HepG2 (cell line): ENCODE results near the gene EXOSC6. TPM values are rescaled to one million over a fixed set of nuclear protein-coding genes. Genes with fewer than 3 reads are reported as not detected.
A peak's percentile ranks its signal among the peaks of the same experiment; 100 is the strongest.

ENCODE experiments used
- CCDC6 ChIP-seq: sonication (generic); formaldehyde crosslinking; IDR thresholded peaks from 2 replicates; pipeline ENCODE4 v1.8.1; 2022; ENCODE audit warnings: mild to moderate bottlenecking, missing genetic modification reagents, moderate library complexity
- CREB3 ChIP-seq: sonication (generic); formaldehyde crosslinking; IDR thresholded peaks from 2 replicates; pipeline ENCODE4 v1.5.0; 2020; ENCODE audit warnings: missing genetic modification reagents
- ELF1 ChIP-seq: sonication (generic); formaldehyde crosslinking; IDR thresholded peaks from 2 replicates; pipeline ENCODE4 v1.4.0; 2020; ENCODE audit warnings: missing genetic modification reagents
- ELK4 ChIP-seq: sonication (generic); formaldehyde crosslinking; IDR thresholded peaks from 2 replicates; pipeline ENCODE4 v1.9.0; 2021; ENCODE audit warnings: missing genetic modification reagents, borderline replicate concordance
- ESRRA ChIP-seq: sonication (generic); formaldehyde crosslinking; IDR thresholded peaks from 2 replicates; pipeline ENCODE4 v1.5.1; 2020; ENCODE audit warnings: mild to moderate bottlenecking, low read depth, missing genetic modification reagents
- FOXO1 ChIP-seq: sonication (generic); formaldehyde crosslinking; IDR thresholded peaks from 2 replicates; pipeline ENCODE4 v1.4.0; 2020; ENCODE audit warnings: missing genetic modification reagents
- HOXA3 ChIP-seq: sonication (generic); formaldehyde crosslinking; IDR thresholded peaks from 2 replicates; pipeline ENCODE4 v1.5.0; 2020; ENCODE audit warnings: missing genetic modification reagents
- KLF16 ChIP-seq, 2 experiments: sonication (generic) in 1 of 2; formaldehyde crosslinking in 1 of 2; IDR thresholded peaks; 2 replicates each; pipeline versions ENCODE4 v1.6.1 to v1.8.0; 2016 to 2023; ENCODE audit warnings: missing genetic modification reagents in 2 of 2, missing compliant biosample characterization in 1 of 2
- NONO ChIP-seq, 2 experiments: fragments of 450-650 bp in 1 of 2; sonication (generic) in 1 of 2; formaldehyde crosslinking in 1 of 2; IDR thresholded peaks in 1 of 2; conservative IDR thresholded peaks in 1 of 2; 2 replicates each; pipeline versions ENCODE4 v1.6.1 to v1.8.0; 2017 to 2022; ENCODE audit warnings: mild to moderate bottlenecking in 1 of 2, missing genetic modification reagents in 1 of 2, moderate library complexity in 1 of 2
- PHF5A ChIP-seq: IDR thresholded peaks from one replicate; pipeline ENCODE4 v1.6.1; 2018; ENCODE audit warnings: low read depth, missing genetic modification reagents; ENCODE audit not compliant: unreplicated experiment
- PHF8 ChIP-seq: sonication (generic); formaldehyde crosslinking; IDR thresholded peaks from 2 replicates; pipeline ENCODE4 v1.5.0; 2020; ENCODE audit warnings: missing genetic modification reagents
- SATB2 ChIP-seq: sonication (generic); formaldehyde crosslinking; IDR thresholded peaks from 2 replicates; pipeline ENCODE4 v1.5.0; 2020; ENCODE audit warnings: missing genetic modification reagents
- TAF1 ChIP-seq: sonication (generic); formaldehyde crosslinking; IDR thresholded peaks from 2 replicates; pipeline ENCODE4 v1.4.0; 2020; ENCODE audit warnings: missing genetic modification reagents
- TP53 ChIP-seq: sonication (generic); formaldehyde crosslinking; conservative IDR thresholded peaks from 2 replicates; pipeline ENCODE4 v1.4.0; 2020; ENCODE audit warnings: missing genetic modification reagents
- ZBTB7A ChIP-seq: sonication (generic); formaldehyde crosslinking; IDR thresholded peaks from 2 replicates; pipeline ENCODE4 v1.8.0; 2022; ENCODE audit warnings: mild to moderate bottlenecking, missing genetic modification reagents
- ZNF564 ChIP-seq: sonication (generic); formaldehyde crosslinking; IDR thresholded peaks from 2 replicates; pipeline ENCODE4 v1.8.1; 2023; ENCODE audit warnings: mild to moderate bottlenecking, missing genetic modification reagents
- ZNF746 ChIP-seq: sonication (generic); formaldehyde crosslinking; IDR thresholded peaks from 2 replicates; pipeline ENCODE4 v1.8.0; 2022; ENCODE audit warnings: mild to moderate bottlenecking, missing genetic modification reagents
- ZNF781 ChIP-seq: sonication (generic); formaldehyde crosslinking; IDR thresholded peaks from 2 replicates; pipeline ENCODE4 v1.5.1; 2020; ENCODE audit warnings: borderline replicate concordance, mild to moderate bottlenecking, missing genetic modification reagents; ENCODE audit errors: not compliant biosample characterization
- polyA plus RNA-seq, 8 experiments: library from polyadenylated mRNA; depleted of rRNA in 3 of 8; stranded (reverse) in 7 of 8; unstranded in 1 of 8; fragments of >200 nt; fragmentation: Illumina TruSeq in 4 of 8; extraction: Trizol in 4 of 8; gene quantifications; 2 replicates each; pipeline versions ENCODE4 v1.2.1 to v1.2.3, GENCODE V29; 2011 to 2016; ENCODE audit warnings: low read depth in 4 of 8, missing spikeins in 1 of 8, mixed read lengths in 1 of 8; ENCODE audit not compliant: insufficient read depth in 1 of 8
- total RNA-seq, 5 experiments: library from RNA; depleted of rRNA; stranded (reverse); fragments of >200 nt; fragmentation: Illumina TruSeq; extraction: Trizol; gene quantifications; 2 replicates each; pipeline ENCODE4 v1.2.3, GENCODE V29; 2016; ENCODE audit warnings: low read depth in 1 of 5
- TF ChIP-seq, protein P1 (sequence below): sonication (generic); formaldehyde crosslinking; IDR thresholded peaks from 2 replicates; pipeline ENCODE4 v1.5.1; 2020; ENCODE audit warnings: mild to moderate bottlenecking, missing genetic modification reagents, moderate library complexity
- TF ChIP-seq, protein P2 (sequence below): sonication (generic); formaldehyde crosslinking; IDR thresholded peaks from 2 replicates; pipeline ENCODE4 v1.5.0; 2020; ENCODE audit warnings: missing genetic modification reagents
- TF ChIP-seq, protein P3 (sequence below): sonication (generic); formaldehyde crosslinking; IDR thresholded peaks from 2 replicates; pipeline ENCODE4 v1.4.0; 2020; ENCODE audit warnings: low read depth, mild to moderate bottlenecking, missing genetic modification reagents

EXOSC6 gene
- total and polyA plus RNA-seq, 2 of the 13 experiments (the other 11 are each of a cell fraction or from before 2014, with no cell fraction given): 13.1 to 39.9 TPM

DNA sequence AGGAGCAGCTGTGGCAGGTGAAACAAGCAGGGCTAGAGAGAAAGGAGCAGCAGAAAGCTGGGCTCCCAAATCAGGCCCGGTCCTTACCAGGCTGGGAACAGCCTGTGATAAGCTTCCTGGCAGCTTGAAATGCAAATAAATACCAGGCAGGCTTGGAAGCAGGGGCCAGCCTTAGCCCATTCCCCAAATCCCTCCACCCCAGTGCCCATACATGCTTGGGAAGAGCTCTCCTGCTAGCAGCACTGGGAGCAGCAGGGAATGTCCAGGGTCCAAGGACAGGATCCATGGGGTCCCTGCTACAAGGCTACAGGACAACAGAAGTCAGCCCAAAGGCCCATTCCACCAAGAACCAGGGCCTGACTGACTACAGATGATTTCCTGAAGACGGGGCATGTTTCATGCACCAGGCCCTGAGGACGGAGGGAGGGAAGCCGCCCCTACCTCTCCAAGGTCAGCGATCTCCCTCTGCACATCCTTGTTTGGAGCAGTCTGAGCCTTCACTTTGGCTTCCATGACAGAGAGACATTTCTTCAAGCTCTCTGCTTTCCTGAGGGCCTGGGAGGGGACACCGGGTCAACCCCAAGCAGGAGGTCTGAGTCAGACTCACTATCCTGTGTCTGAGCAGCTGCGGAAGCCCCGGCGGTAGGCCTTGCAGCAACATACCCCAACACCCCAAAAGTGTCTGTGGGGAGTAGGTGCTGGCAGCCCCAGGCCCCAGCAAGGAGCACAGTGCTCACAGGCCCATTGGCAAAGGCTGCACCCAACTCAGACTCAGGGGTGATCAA is 2.6 kb upstream of the EXOSC6 start (continued):
- TF ChIP-seq, protein P1, sequence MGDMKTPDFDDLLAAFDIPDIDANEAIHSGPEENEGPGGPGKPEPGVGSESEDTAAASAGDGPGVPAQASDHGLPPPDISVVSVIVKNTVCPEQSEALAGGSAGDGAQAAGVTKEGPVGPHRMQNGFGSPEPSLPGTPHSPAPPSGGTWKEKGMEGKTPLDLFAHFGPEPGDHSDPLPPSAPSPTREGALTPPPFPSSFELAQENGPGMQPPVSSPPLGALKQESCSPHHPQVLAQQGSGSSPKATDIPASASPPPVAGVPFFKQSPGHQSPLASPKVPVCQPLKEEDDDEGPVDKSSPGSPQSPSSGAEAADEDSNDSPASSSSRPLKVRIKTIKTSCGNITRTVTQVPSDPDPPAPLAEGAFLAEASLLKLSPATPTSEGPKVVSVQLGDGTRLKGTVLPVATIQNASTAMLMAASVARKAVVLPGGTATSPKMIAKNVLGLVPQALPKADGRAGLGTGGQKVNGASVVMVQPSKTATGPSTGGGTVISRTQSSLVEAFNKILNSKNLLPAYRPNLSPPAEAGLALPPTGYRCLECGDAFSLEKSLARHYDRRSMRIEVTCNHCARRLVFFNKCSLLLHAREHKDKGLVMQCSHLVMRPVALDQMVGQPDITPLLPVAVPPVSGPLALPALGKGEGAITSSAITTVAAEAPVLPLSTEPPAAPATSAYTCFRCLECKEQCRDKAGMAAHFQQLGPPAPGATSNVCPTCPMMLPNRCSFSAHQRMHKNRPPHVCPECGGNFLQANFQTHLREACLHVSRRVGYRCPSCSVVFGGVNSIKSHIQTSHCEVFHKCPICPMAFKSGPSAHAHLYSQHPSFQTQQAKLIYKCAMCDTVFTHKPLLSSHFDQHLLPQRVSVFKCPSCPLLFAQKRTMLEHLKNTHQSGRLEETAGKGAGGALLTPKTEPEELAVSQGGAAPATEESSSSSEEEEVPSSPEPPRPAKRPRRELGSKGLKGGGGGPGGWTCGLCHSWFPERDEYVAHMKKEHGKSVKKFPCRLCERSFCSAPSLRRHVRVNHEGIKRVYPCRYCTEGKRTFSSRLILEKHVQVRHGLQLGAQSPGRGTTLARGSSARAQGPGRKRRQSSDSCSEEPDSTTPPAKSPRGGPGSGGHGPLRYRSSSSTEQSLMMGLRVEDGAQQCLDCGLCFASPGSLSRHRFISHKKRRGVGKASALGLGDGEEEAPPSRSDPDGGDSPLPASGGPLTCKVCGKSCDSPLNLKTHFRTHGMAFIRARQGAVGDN: peak; percentile 37
- 0 out of 2 replicates have a peak, but pooled peaks have one; percentile 52 for TF ChIP-seq ZNF564 (CRISPR knock-in tag)
- no peak for TF ChIP-seq TAF1 (CRISPR knock-in tag)
- no peak for TF ChIP-seq ZBTB7A (CRISPR knock-in tag)
- peak; percentile 13; the same call in 1 of the 2 replicates for TF ChIP-seq ESRRA (CRISPR knock-in tag)
- no peak for TF ChIP-seq TP53
- TF ChIP-seq, protein P2, sequence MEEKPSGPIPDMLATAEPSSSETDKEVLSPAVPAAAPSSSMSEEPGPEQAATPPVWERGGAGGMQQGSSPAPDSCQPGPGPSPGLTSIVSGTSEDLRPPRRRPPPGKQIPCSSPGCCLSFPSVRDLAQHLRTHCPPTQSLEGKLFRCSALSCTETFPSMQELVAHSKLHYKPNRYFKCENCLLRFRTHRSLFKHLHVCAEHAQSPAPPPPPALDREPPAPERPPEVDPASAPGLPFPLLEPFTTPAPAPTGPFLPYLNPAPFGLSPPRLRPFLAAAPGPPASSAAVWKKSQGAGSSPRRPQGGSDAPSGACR: no peak
- no peak for TF ChIP-seq ZNF781 (CRISPR knock-in tag)
- TF ChIP-seq CCDC6 (CRISPR knock-in tag): 0 out of 2 replicates have a peak, but pooled peaks have one; percentile 26
- TF ChIP-seq FOXO1 (CRISPR knock-in tag): no peak
- TF ChIP-seq ELF1: no peak
- TF ChIP-seq ZNF746 (CRISPR knock-in tag): no peak
- TF ChIP-seq NONO (IDR thresholded peaks at IDR 0.05): no peak
- 0 out of 2 replicates have a peak, but pooled peaks have one; percentile 31 for TF ChIP-seq NONO (CRISPR knock-in tag; conservative IDR thresholded peaks at IDR 0.05)
- TF ChIP-seq SATB2 (CRISPR knock-in tag): no peak
- 0 out of 2 replicates have a peak, but pooled peaks have one; percentile 54 for TF ChIP-seq PHF8 (CRISPR knock-in tag)
- TF ChIP-seq ELK4 (CRISPR knock-in tag): no peak
- TF ChIP-seq PHF5A (CRISPR knock-in tag): no peak
- no peak for TF ChIP-seq HOXA3
- TF ChIP-seq KLF16 (CRISPR knock-in tag; IDR thresholded peaks at IDR 0.05): no peak
- no peak for TF ChIP-seq CREB3 (CRISPR knock-in tag)
- TF ChIP-seq, protein P3, sequence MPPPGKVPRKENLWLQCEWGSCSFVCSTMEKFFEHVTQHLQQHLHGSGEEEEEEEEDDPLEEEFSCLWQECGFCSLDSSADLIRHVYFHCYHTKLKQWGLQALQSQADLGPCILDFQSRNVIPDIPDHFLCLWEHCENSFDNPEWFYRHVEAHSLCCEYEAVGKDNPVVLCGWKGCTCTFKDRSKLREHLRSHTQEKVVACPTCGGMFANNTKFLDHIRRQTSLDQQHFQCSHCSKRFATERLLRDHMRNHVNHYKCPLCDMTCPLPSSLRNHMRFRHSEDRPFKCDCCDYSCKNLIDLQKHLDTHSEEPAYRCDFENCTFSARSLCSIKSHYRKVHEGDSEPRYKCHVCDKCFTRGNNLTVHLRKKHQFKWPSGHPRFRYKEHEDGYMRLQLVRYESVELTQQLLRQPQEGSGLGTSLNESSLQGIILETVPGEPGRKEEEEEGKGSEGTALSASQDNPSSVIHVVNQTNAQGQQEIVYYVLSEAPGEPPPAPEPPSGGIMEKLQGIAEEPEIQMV (CRISPR knock-in tag): no peak
